ENCODE data around the gene UBE2U.

Gene UBE2U

DNA sequence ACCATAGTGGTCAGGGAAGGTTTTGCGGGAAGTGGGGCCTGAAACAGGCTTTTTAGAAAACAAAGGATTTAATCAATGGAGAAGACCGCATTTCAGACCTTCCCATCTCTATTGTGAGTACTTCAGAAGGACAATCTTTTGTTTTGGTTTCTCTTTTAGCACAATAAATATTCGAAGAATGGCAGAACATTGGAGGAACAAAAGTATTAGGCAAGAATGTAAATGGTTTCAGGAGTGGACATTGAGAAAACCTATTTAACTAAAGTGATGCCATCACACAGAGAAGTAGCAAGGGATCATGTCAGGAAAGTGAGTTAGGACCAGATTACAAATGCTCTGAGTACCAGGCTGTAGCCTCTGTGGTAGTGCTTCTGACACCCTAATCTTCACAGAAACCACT lies 26.8 kb upstream of the UBE2U start:
- no peak for TF ChIP-seq CTCF (conservative IDR thresholded peaks at IDR 0.05)
- no peak overlapping the region for H3K27ac ChIP-seq

DNA sequence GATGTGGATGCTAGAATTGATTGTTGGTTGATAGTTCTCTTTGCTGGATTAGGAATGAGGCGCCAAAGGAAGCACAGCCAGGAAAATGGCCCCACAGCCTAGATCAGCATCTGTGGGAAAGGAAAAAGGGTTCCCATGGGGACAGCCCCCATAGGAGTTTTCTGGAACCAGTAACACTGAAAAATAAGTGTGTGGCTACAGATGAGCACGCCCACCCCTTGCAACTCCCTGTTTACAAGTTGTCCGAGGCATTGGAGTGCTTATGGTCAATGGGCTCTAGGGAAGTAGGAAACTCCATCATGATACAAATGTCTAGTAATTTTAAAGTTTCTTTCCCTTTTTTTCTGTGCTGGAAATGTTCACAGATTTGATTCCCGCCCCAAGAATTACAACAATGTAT lies 23.8 kb upstream of the UBE2U start:
- H3K27ac ChIP-seq = no peak overlapping the region
- no peak for TF ChIP-seq CTCF (conservative IDR thresholded peaks at IDR 0.05)

DNA sequence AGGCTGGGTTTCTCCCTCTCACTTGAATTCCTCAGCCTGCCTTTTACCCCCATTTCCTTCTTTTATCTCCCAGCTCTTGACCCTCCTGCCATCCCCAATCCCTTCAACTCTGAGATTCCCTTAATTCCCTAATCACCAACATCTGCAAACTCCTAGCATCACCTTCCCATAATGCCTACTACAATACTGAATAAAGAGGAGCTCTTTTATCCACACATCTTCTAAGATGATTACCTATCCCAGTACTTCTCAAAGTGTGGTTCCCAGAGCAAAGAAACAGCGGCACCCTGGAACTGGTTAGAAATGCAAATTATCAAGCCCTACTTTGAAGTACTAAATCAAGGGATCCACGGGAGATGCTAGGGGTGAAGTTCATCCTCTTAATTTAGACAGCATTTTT lies 21.2 kb upstream of the UBE2U start:
- no peak for TF ChIP-seq CTCF (conservative IDR thresholded peaks at IDR 0.05)
- H3K27ac ChIP-seq = no peak overlapping the region

GRCh38 chr1:64183395-64184002 lies 19.9 kb upstream of the UBE2U start:
- no peak overlapping the region for H3K27ac ChIP-seq

GRCh38 chr1:64184003-64184440 lies 19.4 kb upstream of the UBE2U start:
- H3K27ac ChIP-seq = no peak overlapping the region
- no peak for TF ChIP-seq CTCF (conservative IDR thresholded peaks at IDR 0.05)

More at GRCh38 chr1:64183395-64184002, 19.9 kb upstream of the UBE2U start:
- TF ChIP-seq CTCF (conservative IDR thresholded peaks at IDR 0.05) = no peak

DNA sequence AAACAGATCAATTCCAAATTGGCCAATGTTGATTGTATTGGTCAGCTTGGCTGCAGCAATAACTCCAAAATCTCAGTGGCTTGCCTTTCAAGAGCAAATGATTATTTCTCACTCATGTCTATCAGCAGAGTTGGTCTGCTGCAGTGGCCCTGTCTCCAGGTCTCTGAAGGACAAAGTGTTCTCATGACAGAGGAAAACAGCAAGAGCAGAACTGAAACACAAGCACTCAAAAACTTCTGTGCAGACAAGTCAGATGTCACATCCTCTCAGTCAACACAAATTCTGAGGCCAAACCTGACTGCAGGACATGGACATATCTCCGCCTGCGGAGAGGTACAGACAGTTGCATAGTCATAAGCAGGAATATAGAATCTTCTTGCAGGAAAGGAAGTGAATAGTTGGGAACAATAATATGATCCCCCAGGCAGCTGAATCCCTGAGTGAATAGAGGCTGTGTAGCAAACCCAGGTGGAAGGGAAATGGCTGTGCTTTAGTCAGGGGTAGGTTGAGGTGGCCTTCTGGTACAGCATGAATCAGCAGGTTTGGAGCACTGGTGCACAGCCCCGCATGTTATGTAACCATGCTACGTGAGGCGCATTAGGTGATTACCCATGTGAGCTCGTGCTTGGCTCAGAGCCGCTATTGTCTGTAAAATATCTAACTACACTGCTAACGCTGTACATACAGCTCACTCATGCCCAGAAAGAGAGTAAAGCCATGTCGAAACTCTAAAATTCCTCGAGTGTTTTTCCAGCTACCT lies 17.1 kb upstream of the UBE2U start:
- TF ChIP-seq CTCF (conservative IDR thresholded peaks at IDR 0.05) = no peak
- no peak overlapping the region for H3K27ac ChIP-seq

DNA sequence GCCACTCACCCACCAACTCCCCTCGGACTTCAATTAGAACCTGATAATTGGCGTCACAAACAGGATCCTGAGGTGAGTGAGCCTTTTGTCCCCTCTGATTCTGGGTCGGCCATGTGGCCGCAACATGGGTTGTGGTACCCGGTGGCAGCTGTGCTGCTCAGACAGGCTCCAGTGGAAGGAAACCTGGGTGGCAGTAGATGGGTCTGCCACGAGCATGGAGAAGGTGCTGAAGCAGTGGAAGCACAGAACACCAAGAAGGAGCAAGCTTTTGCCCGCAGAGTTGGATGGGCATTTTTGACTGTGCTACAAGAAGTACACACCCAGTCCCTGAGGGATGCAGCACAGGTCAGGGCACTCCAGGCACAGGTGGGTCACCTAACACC lies 16.5 kb upstream of the UBE2U start:
- no peak overlapping the region for H3K27ac ChIP-seq
- no peak for TF ChIP-seq CTCF (conservative IDR thresholded peaks at IDR 0.05)

All from VCaP (cell line).